OCI-LY7 (cell line): ENCODE data around the gene ZNF148.

Experiments used
- EZH2phosphoT487 ChIP-seq: fragments of 200-600 bp; sonication (generic); IDR thresholded peaks from 2 replicates; pipeline ENCODE4 v1.6.1; 2018; ENCODE audit warnings: low read depth, borderline replicate concordance, mild to moderate bottlenecking, mixed run types, antibody characterized with exemption, low read length, moderate library complexity, mixed read lengths
- TF ChIP-seq, protein P1 (sequence below): fragments of 200-600 bp; sonication (generic); conservative IDR thresholded peaks from 2 replicates; pipeline ENCODE4 v1.5.1; 2014; ENCODE audit warnings: mild to moderate bottlenecking, antibody characterized with exemption, low read length, moderate library complexity, mixed read lengths

DNA sequence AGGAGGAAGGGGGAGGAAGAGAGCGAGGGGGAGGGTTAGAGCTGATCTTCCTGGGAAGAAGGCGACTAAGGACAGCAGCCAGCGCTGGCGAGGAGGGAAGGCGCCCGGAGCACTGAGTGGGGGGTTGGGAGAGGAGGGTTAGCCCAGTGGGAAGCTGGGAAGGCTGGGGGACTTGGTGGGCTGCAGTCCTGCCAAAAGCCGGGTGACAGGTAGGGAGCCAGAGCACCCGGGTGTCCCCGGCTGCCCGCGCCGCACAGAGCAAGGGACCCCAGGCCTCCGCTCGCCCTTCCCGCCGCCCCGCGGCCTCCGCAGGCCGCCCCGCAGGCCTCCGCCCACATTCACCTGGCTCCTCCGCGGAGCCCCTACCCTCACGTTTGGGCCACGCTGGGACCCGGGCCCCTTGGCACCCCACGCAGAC lies 163.0 kb downstream of the ZNF148 start:
- TF ChIP-seq, protein P1, sequence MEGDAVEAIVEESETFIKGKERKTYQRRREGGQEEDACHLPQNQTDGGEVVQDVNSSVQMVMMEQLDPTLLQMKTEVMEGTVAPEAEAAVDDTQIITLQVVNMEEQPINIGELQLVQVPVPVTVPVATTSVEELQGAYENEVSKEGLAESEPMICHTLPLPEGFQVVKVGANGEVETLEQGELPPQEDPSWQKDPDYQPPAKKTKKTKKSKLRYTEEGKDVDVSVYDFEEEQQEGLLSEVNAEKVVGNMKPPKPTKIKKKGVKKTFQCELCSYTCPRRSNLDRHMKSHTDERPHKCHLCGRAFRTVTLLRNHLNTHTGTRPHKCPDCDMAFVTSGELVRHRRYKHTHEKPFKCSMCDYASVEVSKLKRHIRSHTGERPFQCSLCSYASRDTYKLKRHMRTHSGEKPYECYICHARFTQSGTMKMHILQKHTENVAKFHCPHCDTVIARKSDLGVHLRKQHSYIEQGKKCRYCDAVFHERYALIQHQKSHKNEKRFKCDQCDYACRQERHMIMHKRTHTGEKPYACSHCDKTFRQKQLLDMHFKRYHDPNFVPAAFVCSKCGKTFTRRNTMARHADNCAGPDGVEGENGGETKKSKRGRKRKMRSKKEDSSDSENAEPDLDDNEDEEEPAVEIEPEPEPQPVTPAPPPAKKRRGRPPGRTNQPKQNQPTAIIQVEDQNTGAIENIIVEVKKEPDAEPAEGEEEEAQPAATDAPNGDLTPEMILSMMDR: no peak
- TF ChIP-seq EZH2phosphoT487: no peak
